ENCODE data around the gene TOR1B.

TOR1B gene

DNA sequence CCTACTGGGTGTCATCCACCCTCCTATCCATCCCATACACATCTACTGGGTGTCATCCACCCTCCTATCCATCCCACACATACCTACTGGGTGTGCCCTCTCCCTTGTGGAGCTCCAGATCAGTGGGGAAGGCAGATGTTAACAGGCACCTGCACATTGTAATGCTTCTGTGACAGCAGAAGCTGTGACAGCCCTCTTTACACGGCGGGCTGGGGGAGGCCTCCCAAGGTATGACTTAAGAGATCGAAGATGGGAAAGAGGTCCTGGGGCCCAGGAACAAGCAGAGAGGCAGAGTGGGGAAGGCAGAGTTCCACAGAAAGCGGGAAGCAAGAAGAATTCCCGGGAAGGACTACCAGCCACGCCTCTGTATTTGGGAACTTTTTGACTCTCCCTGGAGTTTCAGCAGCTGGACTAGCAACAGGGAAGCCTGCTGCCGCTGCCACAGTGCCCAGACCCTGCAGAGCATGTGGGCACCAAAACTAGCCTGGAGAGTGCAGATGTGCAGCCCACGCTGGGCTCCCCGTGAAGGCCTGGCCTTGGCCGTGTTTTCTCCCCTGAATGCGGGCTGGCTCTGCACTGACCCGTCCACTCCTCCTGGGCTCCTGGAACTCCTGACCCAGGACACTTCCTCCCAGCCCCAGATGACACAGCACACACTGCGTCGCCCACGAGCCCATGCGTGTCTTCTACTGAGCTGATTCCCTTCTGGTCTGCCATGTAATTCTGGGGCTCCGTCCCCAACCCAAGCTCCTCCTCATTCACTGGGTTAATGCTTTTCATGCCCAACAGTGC is 11.6 kb downstream of the TOR1B start:
- no peak for DNase-seq (ENCODE audit: low read depth, low spot score)

DNA sequence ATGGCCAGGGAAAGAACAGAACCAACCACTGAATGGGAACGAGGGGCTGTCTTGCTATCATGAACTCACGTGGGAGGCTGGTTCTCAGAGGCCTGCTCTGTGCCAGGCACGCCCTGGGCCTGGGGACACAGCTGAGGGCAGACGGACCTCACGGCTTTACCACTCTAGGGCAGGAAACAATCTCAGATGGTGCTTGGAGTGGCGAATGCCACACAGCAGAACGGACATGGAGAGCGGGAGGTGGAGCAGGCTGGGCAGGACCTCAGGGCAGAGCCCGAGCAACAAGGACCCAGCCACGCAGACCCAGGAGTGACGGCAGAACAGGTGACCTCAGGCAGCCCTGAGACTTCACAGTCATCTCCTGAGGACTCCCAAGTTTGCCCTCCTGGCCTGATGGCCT is 12.3 kb downstream of the TOR1B start:
- DNase-seq (ENCODE audit: low read depth, low spot score) = no peak

DNA sequence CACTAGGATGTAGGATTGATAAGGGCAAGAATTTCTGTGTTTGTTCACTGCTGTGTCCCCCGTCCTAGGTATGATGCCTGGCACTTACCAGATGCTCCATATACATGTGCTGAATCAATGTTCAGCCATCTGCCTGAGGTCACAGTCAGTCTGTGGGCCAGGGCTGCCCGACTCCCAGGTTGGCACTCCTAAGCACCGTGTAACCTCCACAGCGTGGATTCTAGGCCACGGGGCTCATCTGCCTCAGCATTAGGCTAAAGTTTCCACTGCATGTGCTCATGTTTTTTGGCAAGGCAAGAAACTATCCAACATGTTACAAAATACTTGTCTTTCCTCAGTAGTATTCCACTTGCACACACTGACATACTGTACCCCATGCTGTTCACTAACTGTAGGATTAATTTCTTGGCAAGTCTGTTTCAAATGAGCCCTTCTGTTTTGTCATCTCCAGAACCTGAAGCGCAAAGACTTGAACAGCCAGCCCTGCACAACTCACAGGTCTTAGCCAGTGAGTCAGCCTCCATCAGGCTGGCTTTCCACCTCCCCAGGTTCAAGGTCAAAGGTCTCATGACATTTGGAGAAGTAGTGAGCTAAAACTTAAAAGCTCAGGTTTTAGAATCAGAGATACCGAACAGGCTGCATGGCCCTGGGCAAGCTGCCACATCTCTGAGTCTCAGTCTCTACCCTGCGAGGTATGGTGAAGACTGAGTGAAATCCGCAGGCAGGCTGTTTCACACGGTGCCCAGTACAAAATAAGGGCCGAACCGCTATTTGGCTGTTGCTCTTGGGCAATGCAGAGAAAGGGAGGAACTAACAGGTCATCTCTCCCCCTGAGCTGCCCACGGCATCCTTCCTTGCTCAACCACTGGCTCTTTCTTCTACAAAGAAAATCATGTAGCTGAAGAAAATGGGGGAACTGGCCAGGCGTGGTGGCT is 13.8 kb downstream of the TOR1B start:
- DNase-seq (ENCODE audit: low read depth, low spot score) = no peak

- DNase-seq (ENCODE audit: low read depth, low spot score) = peak; percentile 27
Measured at GRCh38 chr9:129822898-129823541, 20.0 kb downstream of the TOR1B start.

- no peak for DNase-seq (ENCODE audit: low read depth, low spot score)
Measured at GRCh38 chr9:129823542-129823934, 20.6 kb downstream of the TOR1B start.

DNA sequence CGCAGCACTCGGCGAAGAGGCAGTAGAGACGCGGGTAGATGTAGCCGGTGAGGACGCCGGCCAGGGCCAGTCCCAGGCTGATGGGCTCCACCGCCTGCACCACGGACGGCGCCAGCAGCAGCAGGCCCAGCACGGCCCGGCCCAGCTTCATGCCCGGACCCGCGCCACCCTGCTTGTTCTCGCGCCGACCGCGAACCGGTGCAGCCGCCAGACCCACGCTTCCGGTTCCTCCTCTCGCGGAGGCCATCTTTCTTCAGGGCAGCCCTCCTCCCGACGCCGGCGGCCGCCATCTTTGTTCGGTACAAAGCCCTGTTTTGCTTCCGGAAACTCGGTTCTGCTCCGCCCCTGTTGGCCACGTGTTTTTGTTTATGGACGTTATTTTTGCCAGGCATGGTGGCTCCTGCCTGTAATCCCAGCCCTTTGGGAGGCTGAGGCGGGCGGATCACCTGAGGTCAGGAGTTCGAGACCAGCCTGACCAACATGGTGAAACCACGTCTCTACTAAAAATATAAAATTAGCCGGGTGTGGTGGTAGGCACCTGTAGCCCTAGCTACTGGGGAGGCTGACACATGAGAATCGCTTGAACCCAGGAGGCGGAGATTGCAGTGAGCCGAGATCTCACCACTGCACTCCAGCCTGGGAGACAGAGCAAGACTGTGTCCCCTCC is 21.1 kb downstream of the TOR1B start, which contains the start of gene TOR1A:
TSS of gene TOR1A (minus strand) at position 202 of the 667 bp plus-strand sequence. CDS start at position 151, 51 bp downstream.
- peak; percentile 98 for DNase-seq (ENCODE audit: low read depth, low spot score)

- no peak for DNase-seq (ENCODE audit: low read depth, low spot score)
Measured at GRCh38 chr9:129826344-129826743, 23.4 kb downstream of the TOR1B start.

DNA sequence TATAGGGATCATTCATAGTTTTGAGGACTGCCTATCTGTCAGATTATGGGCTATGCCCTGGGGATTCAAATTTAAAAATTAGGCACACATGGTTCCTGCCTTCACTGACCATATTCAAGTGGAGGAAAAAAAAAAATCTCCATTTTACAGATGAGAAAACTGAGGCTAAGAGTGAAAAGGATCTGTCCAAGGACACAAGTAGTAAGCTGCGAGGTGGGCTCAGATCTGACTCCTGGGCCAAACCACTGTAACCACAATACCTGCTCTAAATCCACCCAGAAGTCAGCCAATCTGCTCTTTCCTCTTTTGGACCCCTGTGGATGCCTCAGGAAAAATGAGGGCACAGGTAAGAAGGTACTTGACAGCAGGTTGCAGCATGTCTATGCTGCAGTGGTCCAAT is 23.8 kb downstream of the TOR1B start:
- DNase-seq (ENCODE audit: low read depth, low spot score) = no peak

DNA sequence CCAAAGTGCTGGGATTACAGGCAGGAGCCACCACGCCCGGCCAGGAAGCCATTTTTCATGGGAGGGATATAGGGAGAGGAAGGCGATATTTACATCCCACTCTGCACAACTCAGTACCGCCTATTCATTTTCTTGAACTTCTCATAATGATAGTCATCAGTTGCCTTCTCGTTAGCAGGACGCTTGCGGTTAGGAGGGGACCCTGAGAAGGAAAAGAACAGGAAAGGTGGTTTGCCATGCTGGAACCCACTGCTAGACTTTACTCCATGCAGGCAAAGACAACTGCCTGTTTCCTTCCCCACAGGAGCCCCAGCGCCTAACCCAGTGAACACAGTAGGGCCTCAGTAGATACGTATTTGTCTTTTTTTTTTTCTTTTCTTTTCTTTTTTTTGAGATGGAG is 25.1 kb downstream of the TOR1B start:
- DNase-seq (ENCODE audit: low read depth, low spot score) = no peak

GRCh38 chr9:129828969-129829368 is 26.0 kb downstream of the TOR1B start:
- no peak for DNase-seq (ENCODE audit: low read depth, low spot score)

DNA sequence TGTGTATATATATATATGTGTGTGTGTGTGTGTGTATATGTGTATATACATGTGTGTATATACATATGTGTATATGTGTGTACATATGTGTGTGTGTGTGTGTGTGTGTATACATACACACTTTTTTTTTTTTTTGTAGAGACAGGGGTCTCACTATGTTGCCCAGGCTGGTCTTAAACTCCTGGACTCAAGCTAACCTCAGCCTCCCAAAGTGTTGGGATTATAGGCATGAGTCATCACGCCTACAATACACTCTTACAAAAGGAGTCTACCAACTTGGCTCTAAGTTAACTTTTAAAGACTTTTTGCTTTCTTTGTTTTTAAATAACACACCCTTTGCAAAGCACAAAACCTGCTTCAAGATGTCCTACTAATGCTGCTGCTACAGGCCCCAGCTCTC is 30.0 kb downstream of the TOR1B start:
- DNase-seq (ENCODE audit: low read depth, low spot score) = no peak

DNA sequence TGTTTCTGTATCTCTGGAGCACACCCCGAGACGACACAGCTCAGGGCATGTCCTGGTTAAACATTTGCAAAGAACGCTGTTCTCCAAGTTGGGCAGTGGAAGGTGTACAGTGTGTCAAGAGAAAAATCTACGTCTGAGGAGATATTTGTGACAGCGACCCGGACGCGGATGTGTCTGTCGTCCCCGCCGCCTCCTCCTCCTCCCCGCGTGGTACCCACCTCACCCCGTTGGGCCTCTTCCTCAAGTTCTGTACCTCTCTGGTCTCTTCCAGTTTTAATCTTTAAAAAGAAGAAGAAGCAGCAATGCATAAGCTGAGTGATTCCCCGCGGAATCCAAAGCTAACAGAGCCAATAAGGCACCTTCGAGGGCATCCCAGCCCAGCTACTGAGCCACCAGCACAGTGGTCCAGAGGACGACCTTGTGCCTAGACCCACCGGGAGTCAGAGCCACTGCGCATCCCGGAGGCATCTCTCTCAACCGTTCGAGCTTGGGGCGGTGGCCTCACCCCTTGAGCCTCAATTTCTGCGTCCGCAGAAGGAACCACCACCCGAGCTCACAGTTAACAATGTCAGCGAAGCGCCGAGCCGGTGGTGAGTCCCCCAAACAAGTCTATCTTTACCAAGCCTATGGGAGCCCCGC is 31.6 kb downstream of the TOR1B start:
- DNase-seq (ENCODE audit: low read depth, low spot score) = no peak

GRCh38 chr9:129835128-129835859 is 32.3 kb downstream of the TOR1B start, which contains the start of the genes C9orf78 and USP20:
Gene C9orf78, minus strand, starts transcription at chr9:129835275. Its CDS starts 54 bp downstream, at chr9:129835221.
Gene USP20, plus strand, starts transcription at chr9:129835458. Its CDS starts 17,098 bp downstream, at chr9:129852556.
- peak; percentile 97 for DNase-seq (ENCODE audit: low read depth, low spot score)

DNA sequence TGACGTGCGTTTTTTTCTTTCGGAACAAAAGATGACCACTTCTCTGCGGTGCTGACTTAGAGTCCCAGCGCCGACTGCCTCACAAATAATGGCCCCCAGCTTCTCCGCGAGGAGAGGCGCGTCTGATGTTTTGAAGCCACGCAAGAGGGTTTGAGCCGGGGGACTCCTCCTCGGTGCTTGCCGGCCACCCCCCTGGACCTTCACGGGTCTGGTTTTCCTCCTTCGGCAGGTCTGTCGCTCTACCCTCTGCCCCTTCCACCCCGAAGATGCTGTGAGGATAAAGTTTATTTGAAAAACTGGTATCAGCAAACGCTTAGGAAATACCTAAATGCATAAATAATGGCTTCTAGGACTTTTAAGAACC is 32.9 kb downstream of the TOR1B start:
- DNase-seq (ENCODE audit: low read depth, low spot score) = no peak

DNA sequence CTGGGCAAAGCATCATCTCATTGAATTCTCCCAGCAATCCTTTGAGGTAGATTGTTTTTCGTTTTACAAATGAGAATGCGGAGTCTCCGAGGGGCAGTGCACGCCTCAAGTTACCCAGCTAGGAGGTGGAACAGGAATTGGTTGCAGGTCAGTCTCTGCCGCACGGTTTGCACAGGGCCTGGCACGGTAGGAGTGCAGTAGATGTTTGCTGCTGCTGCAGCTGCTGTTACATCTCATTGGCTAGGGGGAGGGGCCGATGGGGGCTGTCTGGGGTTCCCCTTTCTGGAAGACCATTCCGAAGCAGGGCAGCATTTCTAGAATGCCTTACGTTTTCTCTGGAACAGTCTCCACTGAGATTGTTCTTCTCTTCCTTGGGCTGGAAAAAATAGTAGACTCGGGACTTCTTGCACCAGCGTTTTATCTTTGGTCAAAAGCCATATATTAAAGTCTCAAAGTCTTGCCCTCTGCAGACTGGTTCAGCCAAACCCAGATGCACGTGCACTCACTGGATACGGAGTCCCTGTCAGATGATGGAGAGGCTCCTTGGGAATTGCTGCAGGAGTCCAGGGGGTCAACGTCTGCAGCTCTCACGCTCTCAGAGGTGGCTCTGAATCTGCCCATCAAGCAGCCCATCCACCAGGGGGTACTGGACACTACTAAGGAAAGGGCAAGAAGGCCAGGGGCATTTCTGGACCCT is 33.5 kb downstream of the TOR1B start:
- peak; percentile 12 for DNase-seq (ENCODE audit: low read depth, low spot score)

- DNase-seq (ENCODE audit: low read depth, low spot score) = peak; percentile 27
Measured at GRCh38 chr9:129838707-129839259, 35.8 kb downstream of the TOR1B start.

DNA sequence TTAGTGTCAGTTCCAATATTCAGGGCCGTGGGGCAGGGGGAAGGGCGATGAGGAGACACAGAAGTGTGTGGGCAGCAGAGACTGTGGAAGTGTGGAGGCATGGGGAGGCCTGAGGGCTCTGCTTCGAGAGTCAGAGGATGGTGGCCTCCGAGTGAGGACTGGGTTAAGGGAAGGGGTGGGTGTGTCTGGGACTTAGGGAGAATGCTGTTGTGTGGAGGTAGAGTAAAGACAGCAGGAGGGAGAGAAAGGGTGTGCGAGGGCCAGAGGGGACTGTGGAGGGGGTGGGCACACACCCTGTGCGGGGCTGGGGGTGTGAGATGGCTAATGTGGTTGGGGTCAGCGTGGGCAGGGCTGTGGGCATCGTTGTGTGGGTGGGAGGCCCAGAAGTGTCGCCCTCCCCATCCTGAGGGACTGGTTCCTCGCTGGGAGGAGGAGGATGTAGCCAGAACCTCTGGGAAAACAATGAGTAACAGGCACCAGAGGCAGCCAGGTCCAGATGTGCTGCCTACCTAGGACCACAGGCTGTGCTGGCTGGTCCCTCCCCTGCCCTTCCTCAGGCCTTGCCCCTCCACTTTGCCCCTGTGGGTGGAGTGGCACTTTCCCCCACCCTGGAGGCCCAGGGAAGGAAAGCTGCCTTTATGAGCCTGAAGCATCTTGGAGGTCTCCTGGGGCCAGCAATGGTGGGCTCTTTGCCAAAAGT is 36.5 kb downstream of the TOR1B start:
- DNase-seq (ENCODE audit: low read depth, low spot score) = no peak

DNA sequence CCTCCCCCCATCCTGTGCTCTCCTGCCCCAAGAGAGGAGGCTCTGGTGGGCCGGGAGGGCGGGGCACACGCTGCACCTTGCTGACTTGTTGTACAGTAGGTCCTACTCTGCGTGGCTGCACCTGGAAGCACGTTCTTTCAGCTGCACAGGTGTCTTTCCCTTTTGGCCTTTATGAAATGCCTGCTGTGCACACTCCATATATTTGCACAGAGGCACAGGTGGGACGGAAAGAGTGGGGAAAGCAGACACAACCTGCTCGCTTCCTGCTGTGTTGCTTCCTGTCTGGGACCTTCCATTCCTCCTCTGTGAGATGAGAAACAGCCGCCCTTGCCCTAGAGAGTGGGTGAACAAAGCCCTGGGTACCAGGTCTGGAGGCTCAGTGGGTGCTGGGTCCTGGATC is 37.0 kb downstream of the TOR1B start:
- DNase-seq (ENCODE audit: low read depth, low spot score) = no peak

DNA sequence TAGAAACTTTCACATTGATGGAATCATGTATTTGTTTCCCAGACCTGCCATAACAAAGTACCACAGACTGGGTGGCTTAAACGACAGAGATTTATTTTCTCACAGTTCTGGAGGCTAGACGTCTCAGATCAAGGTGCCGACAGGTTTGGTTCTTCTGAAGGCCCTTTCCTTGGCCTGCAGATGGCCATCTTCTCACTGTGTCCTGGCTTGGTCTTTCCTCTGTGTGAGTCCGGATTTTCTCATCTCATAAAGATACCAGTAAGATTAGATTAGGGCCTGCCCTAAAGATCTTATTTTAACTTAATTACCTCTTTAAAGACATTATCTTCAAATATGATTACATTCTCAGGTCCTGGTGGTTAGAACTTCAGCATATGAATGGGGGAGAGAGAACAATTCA is 38.1 kb downstream of the TOR1B start:
- no peak for DNase-seq (ENCODE audit: low read depth, low spot score)
